ENCODE results near the gene MAP4K5.

DNA sequence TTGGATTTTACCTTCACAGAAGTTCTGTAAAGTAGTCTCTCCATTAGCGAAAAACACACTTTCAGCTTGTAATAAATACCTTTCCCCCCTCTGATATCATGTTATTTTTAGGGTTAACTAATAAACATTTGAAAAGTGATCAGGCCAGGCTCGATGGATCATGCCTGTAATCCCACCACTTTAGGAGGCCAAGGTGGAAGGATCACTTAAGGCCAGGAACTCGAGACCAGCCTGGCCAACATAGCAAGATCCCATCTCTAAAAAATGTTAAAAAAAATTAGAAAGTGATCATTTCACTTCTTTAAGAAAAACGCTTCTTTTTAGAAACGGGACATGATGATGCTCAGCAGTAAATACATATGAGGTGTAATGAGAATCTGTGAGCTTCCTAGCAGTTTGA, 137.7 kb downstream of the MAP4K5 start:
- TF ChIP-seq POLR2A (IDR thresholded peaks at IDR 0.05; ENCODE audit: extremely low read depth, insufficient read length), result no peak
- TF ChIP-seq, protein P1, sequence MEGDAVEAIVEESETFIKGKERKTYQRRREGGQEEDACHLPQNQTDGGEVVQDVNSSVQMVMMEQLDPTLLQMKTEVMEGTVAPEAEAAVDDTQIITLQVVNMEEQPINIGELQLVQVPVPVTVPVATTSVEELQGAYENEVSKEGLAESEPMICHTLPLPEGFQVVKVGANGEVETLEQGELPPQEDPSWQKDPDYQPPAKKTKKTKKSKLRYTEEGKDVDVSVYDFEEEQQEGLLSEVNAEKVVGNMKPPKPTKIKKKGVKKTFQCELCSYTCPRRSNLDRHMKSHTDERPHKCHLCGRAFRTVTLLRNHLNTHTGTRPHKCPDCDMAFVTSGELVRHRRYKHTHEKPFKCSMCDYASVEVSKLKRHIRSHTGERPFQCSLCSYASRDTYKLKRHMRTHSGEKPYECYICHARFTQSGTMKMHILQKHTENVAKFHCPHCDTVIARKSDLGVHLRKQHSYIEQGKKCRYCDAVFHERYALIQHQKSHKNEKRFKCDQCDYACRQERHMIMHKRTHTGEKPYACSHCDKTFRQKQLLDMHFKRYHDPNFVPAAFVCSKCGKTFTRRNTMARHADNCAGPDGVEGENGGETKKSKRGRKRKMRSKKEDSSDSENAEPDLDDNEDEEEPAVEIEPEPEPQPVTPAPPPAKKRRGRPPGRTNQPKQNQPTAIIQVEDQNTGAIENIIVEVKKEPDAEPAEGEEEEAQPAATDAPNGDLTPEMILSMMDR (IDR thresholded peaks at IDR 0.05; ENCODE audit: low read depth, low read length), result no peak

All from NB4 (cell line).